HG03039 (cell line): ENCODE measurements around the gene CDC42BPA.

Experiments used
- ATAC-seq: cut with Tn5 transposase; IDR thresholded peaks from one replicate; pipeline ENCODE4 v1.9.1; 2021; ENCODE audit warnings: mild to moderate bottlenecking, moderate library complexity; ENCODE audit not compliant: unreplicated experiment

The CDC42BPA gene

GRCh38 chr1:226983992-226984364 is 334.3 kb downstream of the CDC42BPA start:
- ATAC-seq, result no peak

GRCh38 chr1:226983247-226983991 is 334.9 kb downstream of the CDC42BPA start:
- no peak for ATAC-seq

- no peak for ATAC-seq
Measured at GRCh38 chr1:226982451-226983177, 335.7 kb downstream of the CDC42BPA start.

GRCh38 chr1:226981838-226982237 is 336.5 kb downstream of the CDC42BPA start:
- no peak for ATAC-seq

- ATAC-seq, result no peak
Measured at GRCh38 chr1:226981386-226981817, 336.9 kb downstream of the CDC42BPA start.

GRCh38 chr1:226980565-226981385 is 337.5 kb downstream of the CDC42BPA start:
- no peak for ATAC-seq

GRCh38 chr1:226980122-226980560 is 338.2 kb downstream of the CDC42BPA start:
- no peak for ATAC-seq

- ATAC-seq, result no peak
Measured at GRCh38 chr1:226979517-226980121, 338.7 kb downstream of the CDC42BPA start.

GRCh38 chr1:226979115-226979516 is 339.2 kb downstream of the CDC42BPA start:
- ATAC-seq, result no peak

- no peak for ATAC-seq
Measured at GRCh38 chr1:226978432-226979114, 339.7 kb downstream of the CDC42BPA start.

- ATAC-seq, result no peak
Measured at GRCh38 chr1:226977643-226978431, 340.5 kb downstream of the CDC42BPA start.

GRCh38 chr1:226976978-226977642 is 341.2 kb downstream of the CDC42BPA start:
- ATAC-seq, result no peak

GRCh38 chr1:226976276-226976977 is 341.9 kb downstream of the CDC42BPA start:
- no peak for ATAC-seq

- no peak for ATAC-seq
Measured at GRCh38 chr1:226975259-226976250, 342.7 kb downstream of the CDC42BPA start.

GRCh38 chr1:226974544-226975258 is 343.6 kb downstream of the CDC42BPA start:
- no peak for ATAC-seq

GRCh38 chr1:226973898-226974543 is 344.3 kb downstream of the CDC42BPA start:
- no peak for ATAC-seq
